GM18907 (cell line): ENCODE results near the gene GRIN3B.

Experiments used
- ATAC-seq: cut with Tn5 transposase; IDR thresholded peaks from one replicate; pipeline ENCODE4 v1.9.1; 2021; ENCODE audit warnings: mild to moderate bottlenecking, moderate library complexity; ENCODE audit not compliant: unreplicated experiment

The GRIN3B gene

GRCh38 chr19:1055886-1056620, 55.8 kb downstream of the GRIN3B start:
- no peak for ATAC-seq

GRCh38 chr19:1057176-1057855, 57.1 kb downstream of the GRIN3B start:
- no peak for ATAC-seq

GRCh38 chr19:1058112-1058511, 57.9 kb downstream of the GRIN3B start:
- ATAC-seq = no peak
